Effector memory CD4-positive, alpha-beta T cell (primary cell): Measurements from ENCODE around the gene CWC22.
"Not testable (repeated sequence)": the region's sequence is repeated elsewhere in the genome, so short reads cannot be mapped to it uniquely, and the experiment has no call there.

Source experiments
- DNase-seq, 3 donors: peaks; one replicate each; pipeline ENCODE4 v3.0.0-alpha.2; 2020
- H3K27ac ChIP-seq: 2 replicates; pipeline ENCODE4 v1.7.0; 2013; ENCODE audit warnings: mild to moderate bottlenecking, low read length, moderate library complexity; ENCODE audit not compliant: insufficient read depth, poor library complexity, severe bottlenecking
- H3K27me3 ChIP-seq: replicated peaks from 2 replicates; pipeline ENCODE4 v1.7.0; 2013; ENCODE audit warnings: mild to moderate bottlenecking, low read length; ENCODE audit not compliant: insufficient read depth, control insufficient read depth, poor library complexity, severe bottlenecking
- H3K36me3 ChIP-seq: 2 replicates; pipeline ENCODE4 v1.7.0; 2013; ENCODE audit warnings: mild to moderate bottlenecking, low read length, moderate library complexity; ENCODE audit not compliant: control insufficient read depth, insufficient read depth
- H3K4me1 ChIP-seq: 2 replicates; pipeline ENCODE4 v1.7.0; 2013; ENCODE audit warnings: low read length, mild to moderate bottlenecking; ENCODE audit not compliant: control insufficient read depth, insufficient read depth, poor library complexity, severe bottlenecking
- H3K4me3 ChIP-seq: 2 replicates; pipeline ENCODE4 v1.7.0; 2013; ENCODE audit warnings: low read length, low read depth, mild to moderate bottlenecking; ENCODE audit not compliant: insufficient read depth, poor library complexity, severe bottlenecking
- H3K9me3 ChIP-seq: 2 replicates; pipeline ENCODE4 v1.7.0; 2013; ENCODE audit warnings: mild to moderate bottlenecking, low read length, moderate library complexity; ENCODE audit not compliant: control insufficient read depth

The CWC22 gene

GRCh38 chr2:179938026-179938425 is 69.1 kb downstream of the CWC22 start:
- Histone ChIP-seq H3K27me3 (no peaks in the 10 kb centered on the region), H3K36me3 (no peaks in the 10 kb centered on the region), H3K27ac (no peak overlapping the region), H3K4me3 (no peak overlapping the region), H3K4me1 (no peaks in the 10 kb centered on the region), H3K9me3 (no peaks in the 10 kb centered on the region)
- DNase-seq = no peak

- H3K36me3 ChIP-seq = no peaks in the 10 kb centered on the region
- H3K9me3 ChIP-seq = no peaks in the 10 kb centered on the region
- no peak overlapping the region for H3K4me3 ChIP-seq
- no peaks in the 10 kb centered on the region for H3K27me3 ChIP-seq
- no peaks in the 10 kb centered on the region for H3K4me1 ChIP-seq
- no peak overlapping the region for H3K27ac ChIP-seq
- DNase-seq = peak in 1 of 3 donors; percentile 3
Observed at GRCh38 chr2:179936654-179937053, 70.4 kb downstream of the CWC22 start.

GRCh38 chr2:179936141-179936540 is 71.0 kb downstream of the CWC22 start:
- Histone ChIP-seq H3K36me3 (no peaks in the 10 kb centered on the region), H3K9me3 (no peaks in the 10 kb centered on the region), H3K27me3 (no peaks in the 10 kb centered on the region), H3K27ac (no peak overlapping the region), H3K4me3 (no peak overlapping the region), H3K4me1 (no peaks in the 10 kb centered on the region)
- no peak for DNase-seq

- H3K4me1 ChIP-seq = no peaks in the 10 kb centered on the region
- H3K27ac ChIP-seq = no peak overlapping the region
- H3K9me3 ChIP-seq = no peaks in the 10 kb centered on the region
- no peak overlapping the region for H3K4me3 ChIP-seq
- no peaks in the 10 kb centered on the region for H3K27me3 ChIP-seq
- DNase-seq = no peak
- no peaks in the 10 kb centered on the region for H3K36me3 ChIP-seq
Observed at GRCh38 chr2:179932786-179933185, 74.3 kb downstream of the CWC22 start.

- H3K4me3 ChIP-seq = no peak overlapping the region
- H3K9me3 ChIP-seq = no peaks in the 10 kb centered on the region
- no peak for DNase-seq
- H3K27ac ChIP-seq = no peak overlapping the region
- H3K36me3 ChIP-seq = no peaks in the 10 kb centered on the region
- H3K27me3 ChIP-seq = no peaks in the 10 kb centered on the region
- no peaks in the 10 kb centered on the region for H3K4me1 ChIP-seq
Observed at GRCh38 chr2:179931502-179931901, 75.6 kb downstream of the CWC22 start.

- not testable (repeated sequence) for H3K27ac ChIP-seq, H3K27me3 ChIP-seq, H3K36me3 ChIP-seq, H3K4me3 ChIP-seq, H3K4me1 ChIP-seq, DNase-seq, H3K9me3 ChIP-seq
Observed at GRCh38 chr2:179929997-179930396, 77.1 kb downstream of the CWC22 start.

GRCh38 chr2:179927041-179927440 is 80.1 kb downstream of the CWC22 start:
- no peaks in the 10 kb centered on the region for H3K4me1 ChIP-seq
- no peaks in the 10 kb centered on the region for H3K9me3 ChIP-seq
- H3K27ac ChIP-seq = no peak overlapping the region
- H3K27me3 ChIP-seq = no peaks in the 10 kb centered on the region
- no peak overlapping the region for H3K4me3 ChIP-seq
- DNase-seq = no peak
- no peaks in the 10 kb centered on the region for H3K36me3 ChIP-seq

GRCh38 chr2:179925713-179926112 is 81.4 kb downstream of the CWC22 start:
- H3K27ac ChIP-seq = no peak overlapping the region
- no peak for DNase-seq
- H3K4me3 ChIP-seq = no peak overlapping the region
- no peaks in the 10 kb centered on the region for H3K27me3 ChIP-seq
- no peaks in the 10 kb centered on the region for H3K9me3 ChIP-seq
- H3K36me3 ChIP-seq = no peaks in the 10 kb centered on the region
- no peaks in the 10 kb centered on the region for H3K4me1 ChIP-seq

- DNase-seq = no peak
- H3K27ac ChIP-seq = no peak overlapping the region
- no peaks in the 10 kb centered on the region for H3K27me3 ChIP-seq
- no peaks in the 10 kb centered on the region for H3K4me1 ChIP-seq
- H3K9me3 ChIP-seq = no peaks in the 10 kb centered on the region
- H3K36me3 ChIP-seq = no peaks in the 10 kb centered on the region
- H3K4me3 ChIP-seq = no peak overlapping the region
Observed at GRCh38 chr2:179917272-179917671, 89.8 kb downstream of the CWC22 start.

- H3K4me1 ChIP-seq = no peaks in the 10 kb centered on the region
- no peak overlapping the region for H3K4me3 ChIP-seq
- DNase-seq = no peak
- no peaks in the 10 kb centered on the region for H3K9me3 ChIP-seq
- no peaks in the 10 kb centered on the region for H3K36me3 ChIP-seq
- no peak overlapping the region for H3K27ac ChIP-seq
- no peaks in the 10 kb centered on the region for H3K27me3 ChIP-seq
Observed at GRCh38 chr2:179915395-179915992, 91.6 kb downstream of the CWC22 start.
